T-helper 1 cell treated with Interleukin-12 subunit alpha and Interleukin-12 subunit beta and Interleukin-4 antibody, amounts not matched to agents 30 μg/mL and 1 μg/mL, for 36 hours (primary cell): ENCODE data around the gene ATP5PO.

Experiments used
- H3K27ac Mint-ChIP-seq: one replicate; pipeline ENCODE4 v1.8.0; 2021; ENCODE audit warnings: mild to moderate bottlenecking, mixed read lengths
- H3K27me3 Mint-ChIP-seq: one replicate; pipeline ENCODE4 v1.8.0; 2021; ENCODE audit warnings: low read depth, mixed read lengths
- H3K36me3 Mint-ChIP-seq: one replicate; pipeline ENCODE4 v1.8.0; 2021; ENCODE audit warnings: low read depth, mixed read lengths
- H3K4me1 Mint-ChIP-seq: one replicate; pipeline ENCODE4 v1.8.0; 2021; ENCODE audit warnings: low read depth, mixed read lengths
- H3K4me3 Mint-ChIP-seq: one replicate; pipeline ENCODE4 v1.8.0; 2021; ENCODE audit warnings: mild to moderate bottlenecking, moderate library complexity, mixed read lengths
- H3K9me3 Mint-ChIP-seq: one replicate; pipeline ENCODE4 v1.8.0; 2021; ENCODE audit warnings: mixed read lengths

ATP5PO gene

DNA sequence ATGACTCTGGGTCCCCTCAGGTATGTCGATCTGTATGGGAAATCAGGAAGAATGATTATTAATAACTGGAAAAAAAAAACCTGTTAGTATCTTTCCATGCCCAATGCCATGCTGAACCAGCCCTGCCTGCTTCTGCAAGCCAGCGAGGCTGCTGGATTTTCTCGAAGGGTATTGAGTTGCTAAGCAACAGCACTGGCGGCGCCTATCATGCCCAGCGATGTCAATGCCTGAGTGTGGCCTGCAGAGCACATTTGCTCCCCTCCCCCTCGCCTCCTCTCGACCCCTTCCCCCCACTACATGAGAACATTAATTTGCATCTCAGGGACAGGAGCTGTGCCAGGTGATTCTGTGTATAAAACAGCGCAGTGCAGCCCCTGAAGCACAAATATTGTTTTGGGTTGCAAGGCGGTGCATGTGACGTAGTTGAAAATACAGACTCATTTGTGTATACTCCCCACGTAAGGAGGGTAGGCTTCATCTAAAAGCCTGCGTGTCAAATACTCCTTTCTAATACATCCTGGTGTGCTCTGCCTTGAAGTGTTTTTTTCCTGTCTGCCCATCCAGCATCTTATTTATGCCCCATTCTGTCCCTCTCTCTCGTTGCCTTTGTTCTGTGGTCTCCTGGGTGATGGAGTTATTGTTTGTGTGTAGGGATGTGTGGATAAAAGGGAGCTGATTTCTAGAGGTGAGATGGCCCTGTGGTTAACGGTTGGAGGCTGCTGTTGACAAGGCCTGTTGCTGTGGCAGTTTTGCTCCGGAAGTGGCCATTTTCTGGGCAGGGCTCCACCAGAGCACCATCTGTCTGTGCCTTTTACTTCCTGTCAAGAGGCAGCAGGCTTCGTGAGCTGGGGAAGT, 32.7 kb upstream of the ATP5PO start:
- H3K27me3 Mint-ChIP-seq: no peaks in the 10 kb centered on the region
- H3K27ac Mint-ChIP-seq: peak overlapping the region; percentile 99
- H3K4me3 Mint-ChIP-seq: peak overlapping the region; percentile 72
- H3K36me3 Mint-ChIP-seq: peaks cover 47% of the 10 kb centered on the region
- H3K4me1 Mint-ChIP-seq: peaks cover 65% of the 10 kb centered on the region
- peaks cover 11% of the 10 kb centered on the region for H3K9me3 Mint-ChIP-seq

GRCh38 chr21:33947451-33948095, 32.0 kb upstream of the ATP5PO start:
- H3K27me3 Mint-ChIP-seq: no peaks in the 10 kb centered on the region
- peaks cover 11% of the 10 kb centered on the region for H3K9me3 Mint-ChIP-seq
- peaks cover 51% of the 10 kb centered on the region for H3K36me3 Mint-ChIP-seq
- H3K27ac Mint-ChIP-seq: peak overlapping the region; percentile 99
- H3K4me1 Mint-ChIP-seq: peaks cover 65% of the 10 kb centered on the region
- H3K4me3 Mint-ChIP-seq: peak overlapping the region; percentile 72

DNA sequence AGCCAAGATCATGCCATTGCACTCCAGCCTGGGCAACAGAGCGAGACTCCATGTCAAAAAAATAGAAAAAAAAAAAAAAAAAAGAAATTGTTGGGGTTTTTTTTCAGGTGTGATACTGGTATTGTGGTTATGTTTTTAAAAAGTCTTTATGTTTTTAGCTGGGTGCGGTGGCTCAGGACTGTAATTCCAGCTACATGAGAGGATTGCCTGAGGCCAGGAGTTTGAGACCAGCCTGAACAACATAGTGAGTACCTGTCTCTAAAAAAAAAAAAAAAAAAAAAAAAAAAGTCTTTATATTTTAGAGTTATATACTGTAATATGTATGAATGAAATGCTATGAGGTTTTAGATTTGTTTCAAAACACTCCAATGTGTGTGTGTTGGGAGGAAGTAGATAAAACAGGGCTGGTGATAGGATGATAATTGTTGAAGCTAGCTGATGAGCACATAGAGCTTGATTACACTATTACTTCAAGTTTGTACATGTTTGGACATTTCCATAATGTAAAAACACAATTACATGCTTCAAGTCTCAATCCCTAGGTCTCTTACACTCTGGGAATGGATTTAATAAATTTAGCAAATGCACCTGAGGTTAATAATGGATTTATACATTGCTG, 30.2 kb upstream of the ATP5PO start:
- peaks cover 53% of the 10 kb centered on the region for H3K36me3 Mint-ChIP-seq
- H3K9me3 Mint-ChIP-seq: peaks cover 11% of the 10 kb centered on the region

GRCh38 chr21:33944185-33944763, 28.7 kb upstream of the ATP5PO start:
- peak overlapping the region; percentile 26 for H3K27ac Mint-ChIP-seq
- H3K4me3 Mint-ChIP-seq: no peak overlapping the region
- peaks cover 11% of the 10 kb centered on the region for H3K9me3 Mint-ChIP-seq
- H3K27me3 Mint-ChIP-seq: no peaks in the 10 kb centered on the region
- peaks cover 51% of the 10 kb centered on the region for H3K4me1 Mint-ChIP-seq
- peaks cover 58% of the 10 kb centered on the region for H3K36me3 Mint-ChIP-seq

More for the DNA sequence above, 30.2 kb upstream of the ATP5PO start:
- Mint-ChIP-seq H3K4me3 (no peak overlapping the region), H3K27ac (peak overlapping the region; percentile 99), H3K27me3 (no peaks in the 10 kb centered on the region), H3K4me1 (peaks cover 55% of the 10 kb centered on the region)

GRCh38 chr21:33943293-33943692, 27.7 kb upstream of the ATP5PO start:
- Mint-ChIP-seq H3K27ac (no peak overlapping the region), H3K4me1 (peaks cover 48% of the 10 kb centered on the region)

DNA sequence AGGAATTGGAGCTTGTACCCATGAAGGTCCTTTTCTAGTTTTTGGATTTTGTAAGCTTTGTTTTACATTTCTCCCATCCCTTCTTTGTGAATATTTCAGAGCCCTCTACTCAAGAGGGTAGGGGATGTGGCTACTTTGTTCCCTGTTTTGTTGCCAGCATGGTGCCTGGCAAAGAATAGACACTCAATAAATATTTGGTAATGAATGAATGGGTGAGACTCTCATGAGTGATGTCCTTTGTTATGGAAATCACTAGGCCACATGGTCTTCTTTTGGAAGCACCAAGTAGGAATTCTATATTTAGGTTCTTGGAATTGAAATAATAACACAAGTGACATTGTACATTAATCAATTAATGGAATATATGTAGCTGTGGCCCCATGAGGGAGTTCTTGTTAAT, 26.8 kb upstream of the ATP5PO start:
- no peaks in the 10 kb centered on the region for H3K27me3 Mint-ChIP-seq
- H3K27ac Mint-ChIP-seq: no peak overlapping the region
- H3K36me3 Mint-ChIP-seq: peaks cover 62% of the 10 kb centered on the region
- H3K4me3 Mint-ChIP-seq: no peak overlapping the region
- peaks cover 11% of the 10 kb centered on the region for H3K9me3 Mint-ChIP-seq
- peaks cover 47% of the 10 kb centered on the region for H3K4me1 Mint-ChIP-seq

More at GRCh38 chr21:33943293-33943692, 27.7 kb upstream of the ATP5PO start:
- H3K36me3 Mint-ChIP-seq: peaks cover 66% of the 10 kb centered on the region
- no peaks in the 10 kb centered on the region for H3K27me3 Mint-ChIP-seq
- H3K9me3 Mint-ChIP-seq: peaks cover 11% of the 10 kb centered on the region
- no peak overlapping the region for H3K4me3 Mint-ChIP-seq

DNA sequence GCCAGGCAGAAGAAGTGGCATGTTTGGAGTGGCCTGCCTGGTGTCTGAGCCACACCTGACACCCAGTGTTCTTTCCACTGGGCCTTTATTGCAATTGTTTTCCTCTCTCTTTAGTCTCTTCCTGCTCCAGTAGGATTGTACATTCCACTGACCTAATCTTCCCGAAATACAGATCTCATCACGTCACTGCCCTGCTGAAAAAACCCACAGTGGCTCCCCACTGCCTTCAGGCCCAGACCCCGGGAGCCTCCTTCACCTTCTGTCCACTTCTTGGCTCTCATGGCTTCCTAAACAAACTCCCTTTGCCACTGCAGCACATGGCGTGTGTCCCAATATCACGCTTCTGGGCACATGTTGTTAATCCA, 25.3 kb upstream of the ATP5PO start:
- Mint-ChIP-seq H3K4me3 (no peak overlapping the region), H3K27ac (peak overlapping the region; percentile 33), H3K36me3 (peaks cover 54% of the 10 kb centered on the region), H3K27me3 (no peaks in the 10 kb centered on the region), H3K9me3 (peaks cover 11% of the 10 kb centered on the region), H3K4me1 (peaks cover 48% of the 10 kb centered on the region)

DNA sequence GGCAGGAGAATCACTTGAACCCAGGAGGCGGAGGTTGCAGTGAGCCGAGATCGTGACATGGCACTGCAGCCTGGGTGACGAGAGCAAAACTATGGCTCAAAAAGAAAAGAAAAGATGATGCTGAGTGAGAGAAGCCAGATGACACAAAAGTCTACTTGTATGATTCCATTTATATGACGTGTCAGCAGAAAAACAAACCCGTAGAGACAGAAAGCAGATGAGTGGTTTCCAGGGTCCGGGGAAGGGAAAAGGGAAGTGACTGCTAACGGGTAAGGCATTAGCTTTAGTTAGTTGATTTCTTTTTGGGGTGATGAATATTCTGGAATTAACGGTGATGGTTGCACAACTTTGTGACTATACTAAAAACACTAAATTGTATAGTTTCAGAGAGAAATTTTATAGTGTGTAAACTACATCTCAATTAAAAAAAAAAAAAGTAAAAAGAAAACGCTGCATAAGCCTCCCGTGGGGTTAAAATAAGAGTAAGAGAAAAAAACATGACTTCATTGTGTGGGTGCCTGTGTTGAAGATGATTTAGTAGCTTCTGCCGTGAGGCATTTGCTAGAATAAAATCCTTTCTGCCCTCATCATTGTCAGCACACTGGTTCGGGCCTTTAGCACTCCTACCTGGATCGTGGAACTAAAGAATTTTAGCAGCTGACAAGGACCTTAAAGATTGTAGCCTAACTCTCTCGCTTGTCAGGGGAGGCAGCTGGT, 24.7 kb upstream of the ATP5PO start:
- no peaks in the 10 kb centered on the region for H3K27me3 Mint-ChIP-seq
- peaks cover 55% of the 10 kb centered on the region for H3K36me3 Mint-ChIP-seq
- H3K9me3 Mint-ChIP-seq: peaks cover 11% of the 10 kb centered on the region
- H3K4me3 Mint-ChIP-seq: no peak overlapping the region
- peak overlapping the region; percentile 33 for H3K27ac Mint-ChIP-seq
- H3K4me1 Mint-ChIP-seq: peaks cover 51% of the 10 kb centered on the region

- Mint-ChIP-seq H3K36me3 (peaks cover 50% of the 10 kb centered on the region), H3K27me3 (no peaks in the 10 kb centered on the region), H3K27ac (no peak overlapping the region), H3K4me3 (no peak overlapping the region), H3K4me1 (peaks cover 51% of the 10 kb centered on the region), H3K9me3 (peaks cover 2% of the 10 kb centered on the region)
These were observed 23.6 kb upstream of the ATP5PO start for GRCh38 chr21:33939226-33939625.

DNA sequence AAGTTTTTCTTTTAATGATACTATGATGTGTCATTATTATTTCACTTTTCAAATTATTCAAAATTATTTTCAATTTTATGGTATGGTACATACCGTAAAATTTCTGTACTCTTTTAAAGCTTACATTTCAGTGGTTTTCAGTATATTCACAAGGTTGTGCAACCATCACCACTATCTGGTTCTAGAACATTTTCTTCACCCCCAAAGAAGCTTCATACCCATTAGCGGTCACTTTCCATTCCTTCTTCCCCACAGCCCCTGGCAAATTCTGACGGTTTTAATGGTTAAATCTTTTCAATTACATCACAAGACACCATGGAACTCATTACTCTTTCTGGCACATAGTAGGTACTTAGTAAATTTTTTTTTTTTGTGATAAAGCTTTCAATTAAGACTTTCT, 22.8 kb upstream of the ATP5PO start:
- Mint-ChIP-seq H3K36me3 (peaks cover 42% of the 10 kb centered on the region), H3K9me3 (no peaks in the 10 kb centered on the region), H3K27ac (peak overlapping the region; percentile 94), H3K4me1 (peaks cover 51% of the 10 kb centered on the region), H3K27me3 (no peaks in the 10 kb centered on the region), H3K4me3 (no peak overlapping the region)

- H3K27ac Mint-ChIP-seq: peak overlapping the region; percentile 94
- H3K27me3 Mint-ChIP-seq: no peaks in the 10 kb centered on the region
- no peak overlapping the region for H3K4me3 Mint-ChIP-seq
- no peaks in the 10 kb centered on the region for H3K9me3 Mint-ChIP-seq
- peaks cover 52% of the 10 kb centered on the region for H3K4me1 Mint-ChIP-seq
- H3K36me3 Mint-ChIP-seq: peaks cover 37% of the 10 kb centered on the region
These were observed 22.3 kb upstream of the ATP5PO start for GRCh38 chr21:33937931-33938339.

- no peaks in the 10 kb centered on the region for H3K27me3 Mint-ChIP-seq
- H3K4me1 Mint-ChIP-seq: peaks cover 59% of the 10 kb centered on the region
- H3K36me3 Mint-ChIP-seq: peaks cover 37% of the 10 kb centered on the region
- H3K9me3 Mint-ChIP-seq: no peaks in the 10 kb centered on the region
- H3K4me3 Mint-ChIP-seq: peak overlapping the region; percentile 51
- peak overlapping the region; percentile 94 for H3K27ac Mint-ChIP-seq
These were observed 21.5 kb upstream of the ATP5PO start for GRCh38 chr21:33937146-33937545.

GRCh38 chr21:33936301-33937038, 20.9 kb upstream of the ATP5PO start:
- Mint-ChIP-seq H3K36me3 (peaks cover 42% of the 10 kb centered on the region), H3K27ac (peak overlapping the region; percentile 94), H3K27me3 (no peaks in the 10 kb centered on the region), H3K4me1 (peaks cover 64% of the 10 kb centered on the region), H3K9me3 (peaks cover 2% of the 10 kb centered on the region), H3K4me3 (peak overlapping the region; percentile 51)
